SJSA1 (cell line): Measurements from ENCODE around the gene CDK14. TPM values are rescaled to one million over a fixed set of nuclear protein-coding genes. Genes with fewer than 3 reads are reported as not detected.

Experiments used
- DNase-seq, 2 experiments: peaks; one replicate each; pipeline ENCODE4 v3.0.0-alpha.2; 2015 to 2020; ENCODE audit warnings: low spot score in 2 of 2, low read depth in 1 of 2
- H3K27ac ChIP-seq: fragments of 250-450 bp; sonication (Bioruptor Pico); 2 replicates; pipeline ENCODE4 v1.5.1; 2020; ENCODE audit warnings: mild to moderate bottlenecking, moderate library complexity
- H3K27me3 ChIP-seq: fragments of 250-450 bp; sonication (Bioruptor Pico); replicated peaks from 2 replicates; pipeline ENCODE4 v1.5.1; 2020; ENCODE audit warnings: mild to moderate bottlenecking, moderate library complexity
- H3K36me3 ChIP-seq: fragments of 250-450 bp; sonication (Bioruptor Pico); 2 replicates; pipeline ENCODE4 v1.5.1; 2020; ENCODE audit warnings: mild to moderate bottlenecking
- H3K4me1 ChIP-seq: fragments of 250-450 bp; sonication (Bioruptor Pico); replicated peaks from 2 replicates; pipeline ENCODE4 v1.6.1; 2021; ENCODE audit warnings: mild to moderate bottlenecking
- H3K4me3 ChIP-seq: fragments of 250-450 bp; sonication (Bioruptor Pico); 2 replicates; pipeline ENCODE4 v1.5.1; 2020; ENCODE audit warnings: mild to moderate bottlenecking
- H3K9me3 ChIP-seq: fragments of 250-450 bp; sonication (Bioruptor Pico); replicated peaks from 2 replicates; pipeline ENCODE4 v1.5.1; 2020; ENCODE audit warnings: mild to moderate bottlenecking
- total RNA-seq: library from RNA; depleted of rRNA; stranded (reverse); fragments of >200 nt; shearing (Covaris generic); gene quantifications from 2 replicates; pipeline ENCODE4 v1.2.3, GENCODE V29; 2014; rRNA removed

CDK14 gene
- total RNA-seq, 1 experiment from 2014 or later, result 20.8 TPM

GRCh38 chr7:91239772-91240171 lies 643.7 kb downstream of the CDK14 start:
- no peaks in the 10 kb centered on the region for H3K9me3 ChIP-seq
- no peaks in the 10 kb centered on the region for H3K36me3 ChIP-seq
- no peaks in the 10 kb centered on the region for H3K27me3 ChIP-seq
- H3K4me1 ChIP-seq, result peaks cover 11% of the 10 kb centered on the region
- no peak overlapping the region for H3K4me3 ChIP-seq
- no peak overlapping the region; the same call in 1 of the 2 replicates for H3K27ac ChIP-seq
- no peak for DNase-seq

DNA sequence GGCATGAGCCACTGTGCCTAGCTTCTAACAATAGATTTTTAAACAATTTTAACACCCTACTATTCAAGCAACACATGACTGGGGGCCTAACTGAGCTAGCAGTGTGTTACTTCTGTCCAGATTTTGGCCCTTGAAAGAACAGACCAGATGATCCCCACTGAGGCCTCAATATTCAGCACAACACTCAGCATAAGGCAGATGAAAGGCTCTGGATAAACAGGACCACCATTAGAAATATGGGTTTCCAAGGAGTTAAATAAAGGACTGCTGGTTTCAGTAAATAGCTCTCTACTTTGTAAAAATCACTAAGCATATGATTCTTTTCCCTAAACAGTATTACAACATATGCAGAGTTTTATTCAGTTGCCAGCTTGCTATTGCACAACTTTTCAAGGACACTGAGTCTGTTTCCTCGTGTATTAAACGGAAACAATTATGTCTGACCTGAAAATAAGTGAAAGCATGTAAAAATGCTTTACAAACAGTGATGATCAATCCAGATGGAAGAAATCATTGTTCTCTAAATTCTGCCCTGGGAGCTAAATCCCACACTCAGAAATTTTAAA lies 644.3 kb downstream of the CDK14 start:
- H3K27me3 ChIP-seq, result no peaks in the 10 kb centered on the region
- H3K4me3 ChIP-seq, result no peak overlapping the region
- peaks cover 11% of the 10 kb centered on the region for H3K4me1 ChIP-seq
- no peak overlapping the region for H3K27ac ChIP-seq
- DNase-seq, result no peak
- H3K9me3 ChIP-seq, result no peaks in the 10 kb centered on the region
- no peaks in the 10 kb centered on the region for H3K36me3 ChIP-seq

DNA sequence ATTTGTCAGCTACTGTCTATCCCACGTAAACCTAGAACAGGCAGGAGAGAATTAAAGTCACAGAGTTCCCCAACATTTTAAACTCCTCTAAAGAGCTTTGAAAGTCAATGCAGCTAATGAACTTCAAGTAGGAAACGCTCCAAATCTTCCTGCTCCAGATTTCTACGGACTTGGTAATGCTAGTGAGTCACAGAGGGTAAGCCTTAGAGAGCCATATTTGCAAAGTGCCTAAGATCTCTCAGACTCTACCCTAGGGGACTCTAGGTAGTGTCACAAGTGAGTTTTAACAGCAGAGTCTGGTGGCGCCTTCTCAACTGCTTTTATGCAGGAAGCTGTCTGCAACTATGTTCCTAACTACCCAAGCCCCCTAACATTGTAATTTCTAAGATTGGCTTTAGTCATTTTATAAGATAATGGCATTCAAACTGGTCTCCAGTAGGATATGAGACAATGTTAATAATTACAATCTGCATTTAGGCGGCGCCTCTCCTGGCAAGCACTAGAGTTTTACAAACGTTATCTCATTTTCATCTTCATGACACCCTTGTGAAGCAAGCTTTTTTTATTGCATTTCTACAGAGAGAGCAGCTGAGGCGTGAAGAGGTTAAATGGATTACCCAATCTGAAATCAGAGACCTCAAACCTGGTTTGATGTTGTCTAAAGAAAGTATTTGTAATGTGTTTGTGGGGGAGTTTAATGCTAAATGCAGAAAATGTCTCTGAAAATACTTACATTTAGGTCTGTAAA lies 646.1 kb downstream of the CDK14 start:
- H3K4me1 ChIP-seq, result peaks cover 11% of the 10 kb centered on the region
- H3K27me3 ChIP-seq, result no peaks in the 10 kb centered on the region
- no peak overlapping the region for H3K27ac ChIP-seq
- no peak for DNase-seq
- no peak overlapping the region for H3K4me3 ChIP-seq
- H3K9me3 ChIP-seq, result no peaks in the 10 kb centered on the region
- no peaks in the 10 kb centered on the region for H3K36me3 ChIP-seq

- Histone ChIP-seq H3K27ac (no peak overlapping the region), H3K36me3 (no peaks in the 10 kb centered on the region), H3K4me1 (peaks cover 10% of the 10 kb centered on the region), H3K9me3 (no peaks in the 10 kb centered on the region), H3K27me3 (no peaks in the 10 kb centered on the region), H3K4me3 (no peak overlapping the region)
- DNase-seq, result no peak
Observed at GRCh38 chr7:91243591-91244301, 647.6 kb downstream of the CDK14 start.

DNA sequence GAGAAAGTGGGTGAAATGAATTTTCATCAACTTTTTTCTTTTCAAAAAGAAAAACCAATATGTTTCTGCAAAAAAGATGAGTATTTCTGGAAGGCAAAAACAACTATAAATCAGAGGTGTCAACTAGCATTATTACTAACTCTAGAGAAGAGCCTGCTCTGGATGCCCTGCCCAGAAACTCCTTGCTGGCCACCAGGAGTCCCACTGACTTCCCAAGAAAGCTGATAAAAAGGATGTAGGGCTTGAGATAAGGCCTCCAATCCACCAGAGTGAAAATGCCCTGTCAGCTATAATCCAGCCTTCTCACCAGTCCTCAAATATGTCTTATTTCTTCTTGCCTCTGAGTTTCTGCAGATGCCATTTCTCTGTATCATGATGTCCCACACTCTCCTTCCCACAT lies 651.4 kb downstream of the CDK14 start:
- Histone ChIP-seq H3K27ac (no peak overlapping the region), H3K4me1 (no peaks in the 10 kb centered on the region), H3K4me3 (no peak overlapping the region), H3K36me3 (no peaks in the 10 kb centered on the region), H3K9me3 (no peaks in the 10 kb centered on the region), H3K27me3 (no peaks in the 10 kb centered on the region)
- DNase-seq, result no peak

GRCh38 chr7:91248996-91249395 lies 652.9 kb downstream of the CDK14 start:
- no peaks in the 10 kb centered on the region for H3K36me3 ChIP-seq
- H3K27me3 ChIP-seq, result no peaks in the 10 kb centered on the region
- no peaks in the 10 kb centered on the region for H3K4me1 ChIP-seq
- DNase-seq, result no peak
- H3K4me3 ChIP-seq, result no peak overlapping the region
- no peak overlapping the region for H3K27ac ChIP-seq
- no peaks in the 10 kb centered on the region for H3K9me3 ChIP-seq

- Histone ChIP-seq H3K4me1 (no peaks in the 10 kb centered on the region), H3K27me3 (no peaks in the 10 kb centered on the region), H3K9me3 (no peaks in the 10 kb centered on the region), H3K4me3 (no peak overlapping the region), H3K36me3 (no peaks in the 10 kb centered on the region), H3K27ac (no peak overlapping the region)
- no peak for DNase-seq
Observed at GRCh38 chr7:91249506-91250233, 653.5 kb downstream of the CDK14 start.

DNA sequence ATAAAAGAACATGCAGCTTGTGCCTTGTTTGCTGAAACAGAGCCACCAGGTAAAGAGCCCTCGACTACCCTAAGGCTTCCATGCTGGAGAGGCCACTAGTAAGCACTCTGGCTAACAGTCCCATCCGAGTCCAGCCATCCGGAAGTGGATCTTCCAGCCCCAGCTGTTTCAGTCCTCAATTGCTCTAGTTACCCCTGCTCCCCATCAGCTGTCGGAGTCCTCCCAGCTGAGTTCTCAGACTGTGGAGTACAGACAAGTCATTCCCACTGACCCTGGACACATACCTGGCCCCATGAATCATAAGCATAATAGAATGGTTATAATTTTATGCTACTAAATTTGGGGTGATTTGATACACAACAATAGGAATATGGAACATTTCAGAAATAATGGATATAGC lies 654.6 kb downstream of the CDK14 start:
- no peak for DNase-seq
- no peak overlapping the region for H3K27ac ChIP-seq
- H3K36me3 ChIP-seq, result no peaks in the 10 kb centered on the region
- no peak overlapping the region for H3K4me3 ChIP-seq
- 0 out of 2 replicates have a peak, but pooled peaks cover under 1% of the 10 kb centered on the region for H3K9me3 ChIP-seq
- no peaks in the 10 kb centered on the region for H3K27me3 ChIP-seq
- no peaks in the 10 kb centered on the region for H3K4me1 ChIP-seq

- Histone ChIP-seq H3K4me1 (no peaks in the 10 kb centered on the region), H3K36me3 (no peaks in the 10 kb centered on the region), H3K4me3 (no peak overlapping the region), H3K27me3 (no peaks in the 10 kb centered on the region), H3K27ac (no peak overlapping the region), H3K9me3 (0 out of 2 replicates have a peak, but pooled peaks cover 4% of the 10 kb centered on the region)
- DNase-seq, result no peak
Observed at GRCh38 chr7:91251877-91252276, 655.8 kb downstream of the CDK14 start.

Other genes starting within 250 kb of the CDK14 start
- 13.2 and 15.2 TPM in 2 replicates for gene GTPBP10, start 249.6 kb upstream of the CDK14 start, total RNA-seq
- gene CLDN12, start 192.9 kb upstream of the CDK14 start, total RNA-seq, result 13.8 and 36.5 TPM in 2 replicates
- not detected in 2 replicates for gene PTTG1IP2, start 126.7 kb upstream of the CDK14 start, total RNA-seq